ENCODE results near the gene PPL. TPM values are rescaled to one million over a fixed set of nuclear protein-coding genes. Genes with fewer than 3 reads are reported as not detected.

Gene PPL
- total and polyA plus RNA-seq, 11 donors = 4.3 to 23.8 (median 7.8) TPM

DNA sequence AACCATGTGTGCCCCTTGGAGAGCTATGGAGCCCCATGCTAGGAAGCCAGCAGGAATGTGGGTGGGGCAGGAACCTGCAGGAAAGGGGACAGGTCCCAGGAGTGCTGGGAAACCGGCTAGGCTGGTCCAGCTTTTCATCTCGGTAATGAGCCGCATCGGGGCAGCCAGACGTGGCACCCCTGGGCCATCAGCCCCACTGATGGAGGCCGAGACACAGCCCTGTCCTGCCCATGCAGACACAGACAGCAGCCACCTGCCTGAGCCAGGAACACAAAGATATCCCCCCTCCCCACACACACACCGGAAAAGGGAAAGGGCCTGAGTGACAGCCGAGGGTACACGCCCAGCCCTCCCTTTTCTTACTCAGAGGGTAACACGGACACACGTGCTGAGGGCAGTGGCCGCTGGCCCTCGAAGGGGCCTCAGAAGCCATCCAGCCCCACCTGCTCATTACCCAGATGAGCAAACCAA is 18.1 kb downstream of the PPL start:
- no peak overlapping the region for H3K4me3 ChIP-seq
- no peaks in the 10 kb centered on the region for H3K9me3 ChIP-seq
- ATAC-seq = no peak
- intact Hi-C loops (cut with DNase I) = no loop called here
- no peak for TF ChIP-seq POLR2A (IDR thresholded peaks at IDR 0.05)
- TF ChIP-seq, protein P1, sequence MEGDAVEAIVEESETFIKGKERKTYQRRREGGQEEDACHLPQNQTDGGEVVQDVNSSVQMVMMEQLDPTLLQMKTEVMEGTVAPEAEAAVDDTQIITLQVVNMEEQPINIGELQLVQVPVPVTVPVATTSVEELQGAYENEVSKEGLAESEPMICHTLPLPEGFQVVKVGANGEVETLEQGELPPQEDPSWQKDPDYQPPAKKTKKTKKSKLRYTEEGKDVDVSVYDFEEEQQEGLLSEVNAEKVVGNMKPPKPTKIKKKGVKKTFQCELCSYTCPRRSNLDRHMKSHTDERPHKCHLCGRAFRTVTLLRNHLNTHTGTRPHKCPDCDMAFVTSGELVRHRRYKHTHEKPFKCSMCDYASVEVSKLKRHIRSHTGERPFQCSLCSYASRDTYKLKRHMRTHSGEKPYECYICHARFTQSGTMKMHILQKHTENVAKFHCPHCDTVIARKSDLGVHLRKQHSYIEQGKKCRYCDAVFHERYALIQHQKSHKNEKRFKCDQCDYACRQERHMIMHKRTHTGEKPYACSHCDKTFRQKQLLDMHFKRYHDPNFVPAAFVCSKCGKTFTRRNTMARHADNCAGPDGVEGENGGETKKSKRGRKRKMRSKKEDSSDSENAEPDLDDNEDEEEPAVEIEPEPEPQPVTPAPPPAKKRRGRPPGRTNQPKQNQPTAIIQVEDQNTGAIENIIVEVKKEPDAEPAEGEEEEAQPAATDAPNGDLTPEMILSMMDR (IDR thresholded peaks at IDR 0.05) = no peak
- no peak for DNase-seq
- no peak overlapping the region for H3K27ac ChIP-seq
- no peaks in the 10 kb centered on the region for H3K4me1 ChIP-seq
- no peaks in the 10 kb centered on the region for H3K36me3 ChIP-seq
- 42 to 67% (median 56%) methylated on average over 13 of the region's 13 CpGs for WGBS, 4 donors
- H3K27me3 ChIP-seq = no peaks in the 10 kb centered on the region

DNA sequence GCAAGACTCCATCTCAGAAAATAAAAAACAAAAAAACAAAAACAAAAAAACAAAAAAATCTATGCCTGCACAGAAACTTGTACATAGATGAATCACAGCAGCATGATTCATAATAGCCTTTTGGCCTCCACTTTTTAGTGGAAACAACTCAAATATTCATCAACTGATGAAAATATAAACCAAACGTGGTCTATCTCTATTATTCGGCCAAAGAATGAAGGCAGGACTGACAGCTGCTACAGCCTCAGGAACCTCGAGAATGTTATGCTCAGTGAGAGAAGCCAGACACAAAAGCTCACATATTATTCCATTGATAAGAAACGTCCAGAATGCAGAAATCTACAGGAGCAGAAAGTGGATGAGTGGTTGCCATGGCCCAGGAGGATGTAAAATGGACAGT is 19.8 kb downstream of the PPL start:
- Histone ChIP-seq H3K4me3 (no peak overlapping the region), H3K36me3 (no peaks in the 10 kb centered on the region), H3K27ac (no peak overlapping the region), H3K4me1 (no peaks in the 10 kb centered on the region), H3K27me3 (no peaks in the 10 kb centered on the region), H3K9me3 (no peaks in the 10 kb centered on the region)
- no peak for ATAC-seq
- no peak for DNase-seq
- intact Hi-C loops (cut with DNase I) = no loop called here
- 33 to 40% (median 35%) methylated on average over 4 of the region's 4 CpGs for WGBS, 4 donors
- TF ChIP-seq POLR2A (IDR thresholded peaks at IDR 0.05) = no peak
- TF ChIP-seq, protein P1 (IDR thresholded peaks at IDR 0.05) = no peak

DNA sequence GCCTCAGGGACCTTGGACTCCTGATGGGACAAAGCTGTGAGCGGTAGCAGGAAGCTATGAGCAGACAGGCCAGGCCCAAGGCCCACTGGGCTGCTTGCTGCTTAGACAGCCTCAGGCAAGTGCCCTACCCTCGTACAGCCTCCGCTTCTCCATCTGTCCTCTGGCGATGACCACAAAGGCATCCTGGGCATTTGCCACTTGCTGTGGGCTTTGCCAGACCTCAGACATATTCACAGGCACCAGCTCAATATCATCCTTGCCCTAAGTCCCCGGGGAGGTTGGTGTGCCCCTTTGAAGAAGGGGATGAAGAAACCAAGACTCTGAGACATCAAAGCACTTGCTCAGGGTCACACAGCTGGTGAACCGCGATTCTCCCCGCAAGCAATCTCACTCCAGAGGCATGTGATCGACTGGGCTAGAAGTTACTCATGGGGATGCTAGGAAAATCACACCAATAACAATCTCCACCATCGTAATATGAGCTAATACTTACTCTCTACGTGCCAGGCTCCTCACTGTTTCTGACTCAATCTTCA is 21.7 kb downstream of the PPL start:
- Histone ChIP-seq H3K27ac (no peak overlapping the region), H3K4me1 (no peaks in the 10 kb centered on the region), H3K36me3 (no peaks in the 10 kb centered on the region), H3K4me3 (no peak overlapping the region), H3K9me3 (no peaks in the 10 kb centered on the region), H3K27me3 (no peaks in the 10 kb centered on the region)
- TF ChIP-seq POLR2A (IDR thresholded peaks at IDR 0.05) = no peak
- TF ChIP-seq, protein P1 (IDR thresholded peaks at IDR 0.05) = no peak
- DNase-seq (no peak), ATAC-seq (no peak)
- intact Hi-C loops (cut with DNase I) = no loop called here
- 72 to 83% (median 78%) methylated on average over 7 to 11 of the region's 11 CpGs for WGBS, 4 donors

DNA sequence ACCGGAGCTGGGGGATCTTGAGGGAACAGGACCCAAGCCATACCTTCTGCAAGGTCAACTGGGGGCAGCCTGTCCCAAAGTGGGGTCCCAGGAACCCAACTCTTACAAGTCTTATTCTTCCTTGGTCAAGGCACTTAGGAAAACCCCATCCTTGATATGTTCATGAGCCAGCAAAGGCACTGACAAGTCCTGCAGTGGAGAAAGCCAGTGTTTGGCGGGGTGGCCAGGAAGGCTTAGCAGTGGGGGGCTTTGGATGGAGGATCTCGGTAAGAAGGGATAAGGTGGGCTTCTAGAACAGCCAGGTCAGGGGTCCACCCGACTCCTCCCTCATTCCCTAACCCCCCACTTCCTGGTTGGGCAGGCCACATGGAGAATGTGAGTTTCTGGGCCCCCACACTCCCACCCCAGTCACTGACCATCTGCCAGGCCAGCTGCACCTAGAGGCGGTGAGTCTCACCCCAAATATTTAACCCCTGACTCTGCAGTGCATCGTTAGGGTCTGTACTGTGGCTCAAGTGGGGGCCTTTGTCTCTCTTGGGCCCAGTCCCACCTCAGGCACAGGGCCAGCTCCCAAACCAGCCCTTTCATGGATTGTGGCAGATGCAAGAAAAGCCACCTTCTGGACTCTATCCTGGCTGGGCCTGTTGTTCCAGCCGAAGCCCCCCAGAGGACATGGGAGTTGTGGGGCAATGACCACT is 22.3 kb downstream of the PPL start:
- Histone ChIP-seq H3K36me3 (no peaks in the 10 kb centered on the region), H3K9me3 (no peaks in the 10 kb centered on the region), H3K4me3 (no peak overlapping the region), H3K27me3 (no peaks in the 10 kb centered on the region), H3K27ac (no peak overlapping the region), H3K4me1 (no peaks in the 10 kb centered on the region)
- intact Hi-C loops (cut with DNase I) = no loop called here
- no peak for TF ChIP-seq POLR2A (IDR thresholded peaks at IDR 0.05)
- TF ChIP-seq, protein P1 (IDR thresholded peaks at IDR 0.05) = no peak
- DNase-seq (no peak), ATAC-seq (no peak)
- WGBS, 4 donors = 88 to 94% (median 88%) methylated on average over 6 to 7 of the region's 7 CpGs

Data from heart left ventricle (tissue), 16 donors.